ENCODE results near the gene CAPSL.
"Not testable (repeated sequence)": the region's sequence is repeated elsewhere in the genome, so short reads cannot be mapped to it uniquely, and the experiment has no call there.

The CAPSL gene

GRCh38 chr5:35899800-35900199, 38.6 kb downstream of the CAPSL start:
- TF ChIP-seq CTCF (IDR thresholded peaks at IDR 0.05): no peak
- DNase-seq (ENCODE audit: low spot score): no peak
- H3K4me3 ChIP-seq: no peak overlapping the region
- no peak overlapping the region for H3K27ac ChIP-seq

GRCh38 chr5:35898952-35899660, 39.3 kb downstream of the CAPSL start:
- H3K4me3 ChIP-seq: no peak overlapping the region
- no peak for DNase-seq (ENCODE audit: low spot score)
- no peak overlapping the region for H3K27ac ChIP-seq
- no peak for TF ChIP-seq CTCF (IDR thresholded peaks at IDR 0.05)

GRCh38 chr5:35894131-35894530, 44.3 kb downstream of the CAPSL start:
- DNase-seq (ENCODE audit: low spot score): no peak
- no peak overlapping the region for H3K27ac ChIP-seq
- TF ChIP-seq CTCF (IDR thresholded peaks at IDR 0.05): no peak
- no peak overlapping the region for H3K4me3 ChIP-seq

GRCh38 chr5:35892799-35893198, 45.6 kb downstream of the CAPSL start:
- H3K27ac ChIP-seq; DNase-seq (ENCODE audit: low spot score); H3K4me3 ChIP-seq: not testable (repeated sequence)

DNA sequence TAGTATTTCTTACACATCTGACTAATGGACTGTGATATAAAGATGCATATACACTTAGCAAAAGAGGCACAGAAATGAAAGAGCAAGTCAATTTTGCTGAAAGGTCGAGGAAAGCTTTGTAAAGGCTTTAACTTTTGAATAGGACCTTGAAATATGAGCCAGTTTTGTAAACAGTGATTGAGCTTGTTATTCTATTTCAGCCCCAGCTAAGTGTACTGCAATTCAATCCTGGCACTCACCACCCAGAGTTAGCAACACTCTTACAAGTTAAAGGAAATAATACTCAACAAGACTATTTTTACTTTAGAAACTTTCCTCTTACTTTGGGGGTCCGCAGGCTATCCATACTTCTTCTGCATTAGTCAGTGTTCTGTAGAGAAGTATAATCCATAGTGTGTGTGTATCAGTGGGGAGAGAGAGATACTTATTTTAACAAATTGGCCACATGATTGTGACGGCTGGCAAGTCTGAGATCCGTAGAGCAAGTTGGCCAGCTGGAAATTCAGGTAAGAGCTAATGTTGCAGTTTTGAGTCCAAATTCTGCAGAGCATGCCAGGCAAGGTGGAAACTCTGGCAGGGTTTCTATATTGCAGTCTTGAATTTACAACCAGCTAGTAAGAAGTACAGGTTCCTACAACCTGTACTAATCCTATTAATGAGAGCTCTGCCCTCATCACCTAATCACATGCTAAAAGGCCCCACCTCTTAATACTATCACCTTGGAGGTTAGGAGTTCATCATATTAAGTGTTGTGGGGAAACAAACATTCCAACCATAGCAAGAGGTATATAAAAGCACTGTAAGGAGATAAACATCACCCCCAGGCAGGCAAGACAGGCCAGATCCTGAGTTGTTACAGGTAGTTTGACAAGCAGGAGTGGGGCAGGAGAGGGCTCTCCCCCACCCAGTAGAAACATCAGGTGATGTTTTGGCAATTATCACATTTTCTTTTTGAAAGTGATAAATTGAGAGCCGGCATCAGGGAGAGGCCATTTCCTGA, 48.1 kb downstream of the CAPSL start:
- no peak for TF ChIP-seq CTCF (IDR thresholded peaks at IDR 0.05)

GRCh38 chr5:35887321-35888100, 50.9 kb downstream of the CAPSL start:
- Histone ChIP-seq H3K27ac (no peak overlapping the region), H3K4me3 (no peak overlapping the region)
- DNase-seq (ENCODE audit: low spot score): no peak
- no peak for TF ChIP-seq CTCF (IDR thresholded peaks at IDR 0.05)

More for the DNA sequence above, 48.1 kb downstream of the CAPSL start:
- no peak for DNase-seq (ENCODE audit: low spot score)
- H3K27ac ChIP-seq: no peak overlapping the region
- no peak overlapping the region for H3K4me3 ChIP-seq

- no peak for DNase-seq (ENCODE audit: low spot score)
- TF ChIP-seq CTCF (IDR thresholded peaks at IDR 0.05): no peak
- Histone ChIP-seq H3K27ac (no peak overlapping the region), H3K4me3 (no peak overlapping the region)
These were observed 52.0 kb downstream of the CAPSL start for GRCh38 chr5:35886381-35886780.

Data from coronary artery (tissue), 2 donors.